Right atrium auricular region (tissue), 2 donors: ENCODE measurements around the gene CAP2. TPM values are rescaled to one million over a fixed set of nuclear protein-coding genes. Genes with fewer than 3 reads are reported as not detected.

Experiments
- DNase-seq: peaks from one replicate; pipeline ENCODE4 v3.0.0-alpha.2; 2019; ENCODE audit warnings: low spot score
- H3K27ac ChIP-seq, 2 donors: fragments of 200-600 bp; sonication (generic); 1 replicate in 1 of 2; 2 replicates in 1 of 2; pipeline ENCODE4 v1.5.1; 2016 to 2019
- H3K27me3 ChIP-seq, 2 donors: fragments of 200-600 bp; sonication (generic); one replicate each; pipeline versions ENCODE4 v1.5.1 to v1.6.0; 2017 to 2019
- H3K36me3 ChIP-seq: fragments of 200-600 bp; sonication (generic); one replicate; pipeline ENCODE4 v1.5.1; 2016
- H3K4me1 ChIP-seq, 2 donors: fragments of 200-600 bp; sonication (generic); one replicate each; pipeline versions ENCODE4 v1.5.1 to v1.6.0; 2017 to 2019
- H3K4me3 ChIP-seq, 2 donors: fragments of 200-600 bp; sonication (generic); 1 replicate in 1 of 2; 2 replicates in 1 of 2; pipeline ENCODE4 v1.5.1; 2017 to 2019; ENCODE audit warnings: mild to moderate bottlenecking in 1 of 2, moderate library complexity in 1 of 2
- H3K9me3 ChIP-seq, 2 donors: fragments of 200-600 bp; sonication (generic); one replicate each; pipeline ENCODE4 v1.5.1; 2019
- CTCF ChIP-seq, 2 donors: fragments of 200-600 bp; sonication (generic); IDR thresholded peaks; one replicate each; pipeline ENCODE4 v1.5.1; 2019; ENCODE audit warnings: antibody characterized with exemption in 2 of 2
- total RNA-seq, 2 donors: library from RNA; depleted of rRNA; stranded (reverse); fragments of >200 nt; gene quantifications; one replicate each; pipeline ENCODE4 v1.1.0, GENCODE V29; 2016

Gene CAP2
- total RNA-seq, 2 donors from 2014 or later, result 59.9 to 63.6 TPM

- Histone ChIP-seq H3K4me3 (no peak overlapping the region), H3K27ac (peak overlapping the region; percentile 46 to 57), H3K27me3 (no peaks in the 10 kb centered on the region), H3K4me1 (peaks cover 0 to 20% of the 10 kb centered on the region in 2 donors), H3K9me3 (no peaks in the 10 kb centered on the region), H3K36me3 (peaks cover 3% of the 10 kb centered on the region)
- DNase-seq, result no peak
- TF ChIP-seq CTCF (IDR thresholded peaks at IDR 0.05), result no peak
Measured at GRCh38 chr6:17470938-17471327, 77.5 kb downstream of the CAP2 start.

GRCh38 chr6:17472653-17473183 lies 79.3 kb downstream of the CAP2 start:
- Histone ChIP-seq H3K27ac (peak overlapping the region; percentile 57 to 88), H3K4me1 (peaks cover 0 to 20% of the 10 kb centered on the region in 2 donors)

GRCh38 chr6:17473554-17473953 lies 80.2 kb downstream of the CAP2 start:
- no peak overlapping the region for H3K4me3 ChIP-seq
- no peak for DNase-seq
- peak overlapping the region; percentile 57 to 88 for H3K27ac ChIP-seq
- no peaks in the 10 kb centered on the region for H3K9me3 ChIP-seq
- no peak for TF ChIP-seq CTCF (IDR thresholded peaks at IDR 0.05)
- H3K4me1 ChIP-seq, result peaks cover 0 to 20% of the 10 kb centered on the region in 2 donors
- no peaks in the 10 kb centered on the region for H3K36me3 ChIP-seq
- H3K27me3 ChIP-seq, result no peaks in the 10 kb centered on the region

More at GRCh38 chr6:17472653-17473183, 79.3 kb downstream of the CAP2 start:
- no peak for DNase-seq
- Histone ChIP-seq H3K27me3 (no peaks in the 10 kb centered on the region), H3K4me3 (no peak overlapping the region), H3K36me3 (no peaks in the 10 kb centered on the region), H3K9me3 (no peaks in the 10 kb centered on the region)
- TF ChIP-seq CTCF (IDR thresholded peaks at IDR 0.05), result no peak

- TF ChIP-seq CTCF (IDR thresholded peaks at IDR 0.05), result no peak
- no peaks in the 10 kb centered on the region for H3K27me3 ChIP-seq
- no peaks in the 10 kb centered on the region for H3K9me3 ChIP-seq
- no peak overlapping the region for H3K4me3 ChIP-seq
- no peaks in the 10 kb centered on the region for H3K36me3 ChIP-seq
- peak overlapping the region; percentile 57 to 88 for H3K27ac ChIP-seq
- peaks cover 0 to 20% of the 10 kb centered on the region in 2 donors for H3K4me1 ChIP-seq
- DNase-seq, result no peak
Measured at GRCh38 chr6:17474289-17474688, 80.9 kb downstream of the CAP2 start.

- peak overlapping the region; percentile 57 to 88 for H3K27ac ChIP-seq
- peaks cover 0 to 16% of the 10 kb centered on the region in 2 donors for H3K4me1 ChIP-seq
- H3K27me3 ChIP-seq, result no peaks in the 10 kb centered on the region
- TF ChIP-seq CTCF (IDR thresholded peaks at IDR 0.05), result no peak
- DNase-seq, result no peak
- H3K9me3 ChIP-seq, result no peaks in the 10 kb centered on the region
- H3K4me3 ChIP-seq, result no peak overlapping the region
- no peaks in the 10 kb centered on the region for H3K36me3 ChIP-seq
Measured at GRCh38 chr6:17475606-17476244, 82.3 kb downstream of the CAP2 start.
